HepG2 (cell line): Measurements from ENCODE around the gene S100A9.
"Not testable (repeated sequence)": the region's sequence is repeated elsewhere in the genome, so short reads cannot be mapped to it uniquely, and the experiment has no call there.

Experiments
- CHCHD3 ChIP-seq: sonication (generic); formaldehyde crosslinking; IDR thresholded peaks from 2 replicates; pipeline ENCODE4 v1.8.0; 2022; ENCODE audit warnings: mild to moderate bottlenecking, missing genetic modification reagents, moderate library complexity
- ZNF761 ChIP-seq: sonication (generic); formaldehyde crosslinking; conservative IDR thresholded peaks from 2 replicates; pipeline ENCODE4 v1.4.0; 2020; ENCODE audit warnings: mild to moderate bottlenecking, missing genetic modification reagents
- TF ChIP-seq, protein P1 (sequence below): sonication (generic); formaldehyde crosslinking; IDR thresholded peaks from 2 replicates; pipeline ENCODE4 v1.5.0; 2020; ENCODE audit warnings: missing genetic modification reagents, mild to moderate bottlenecking, borderline replicate concordance

DNA sequence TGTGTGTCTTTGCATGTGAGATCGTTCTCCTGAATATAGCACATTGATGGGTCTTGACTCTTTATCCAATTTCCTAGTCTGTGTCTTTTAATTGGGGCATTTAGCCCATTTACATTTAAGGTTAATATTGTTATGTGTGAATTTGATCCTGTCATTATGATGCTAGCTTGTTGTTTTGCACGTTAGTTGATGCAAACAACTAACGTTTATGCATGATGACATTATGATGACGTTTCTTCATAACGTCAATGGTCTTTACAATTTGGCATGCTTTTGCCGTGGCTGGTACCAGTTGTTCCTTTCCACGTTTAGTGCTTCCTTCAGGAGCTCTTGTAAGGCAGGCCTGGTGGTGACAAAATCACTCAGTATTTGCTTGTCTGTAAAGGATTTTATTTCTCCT lies 39.5 kb upstream of the S100A9 start:
- TF ChIP-seq CHCHD3, ZNF761 (CRISPR knock-in tag): not testable (repeated sequence)
- TF ChIP-seq, protein P1, sequence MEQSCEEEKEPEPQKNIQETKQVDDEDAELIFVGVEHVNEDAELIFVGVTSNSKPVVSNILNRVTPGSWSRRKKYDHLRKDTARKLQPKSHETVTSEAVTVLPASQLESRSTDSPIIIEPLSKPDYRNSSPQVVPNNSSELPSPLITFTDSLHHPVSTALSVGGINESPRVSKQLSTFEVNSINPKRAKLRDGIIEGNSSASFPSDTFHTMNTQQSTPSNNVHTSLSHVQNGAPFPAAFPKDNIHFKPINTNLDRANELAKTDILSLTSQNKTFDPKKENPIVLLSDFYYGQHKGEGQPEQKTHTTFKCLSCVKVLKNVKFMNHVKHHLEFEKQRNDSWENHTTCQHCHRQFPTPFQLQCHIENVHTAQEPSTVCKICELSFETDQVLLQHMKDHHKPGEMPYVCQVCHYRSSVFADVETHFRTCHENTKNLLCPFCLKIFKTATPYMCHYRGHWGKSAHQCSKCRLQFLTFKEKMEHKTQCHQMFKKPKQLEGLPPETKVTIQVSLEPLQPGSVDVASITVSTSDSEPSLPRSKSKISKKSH = not testable (repeated sequence)
